PC-3 (cell line): ENCODE results near the gene PLEKHA5.

ENCODE experiments used
- CTCF ChIP-seq: fragments of 300-600 bp; sonication (generic); conservative IDR thresholded peaks from 2 replicates; pipeline ENCODE4 v1.5.1; 2017; ENCODE audit warnings: antibody characterized with exemption, low read depth, mild to moderate bottlenecking, low read length
- EZH2 ChIP-seq: fragments of 300-600 bp; sonication (generic); IDR thresholded peaks from one replicate; pipeline ENCODE4 v1.6.1; 2017; ENCODE audit warnings: antibody characterized with exemption, mild to moderate bottlenecking, low read length; ENCODE audit not compliant: unreplicated experiment

- TF ChIP-seq EZH2 (no peak), CTCF (no peak)
Observed at GRCh38 chr12:19234981-19235871, 105.7 kb downstream of the PLEKHA5 start.
